ENCODE measurements around the gene NEMP1.

NEMP1 gene

GRCh38 chr12:57111031-57111734 is 32.6 kb upstream of the NEMP1 start, which contains the start of gene STAT6:
Gene STAT6 (minus strand): TSS chr12:57111362. CDS start chr12:57108278, 3,084 bp downstream.
- no peak for TF ChIP-seq GATA2 (IDR thresholded peaks at IDR 0.05; ENCODE audit: low read depth, low read length)
- TF ChIP-seq GATA3 (IDR thresholded peaks at IDR 0.05; ENCODE audit: low read depth, low read length) = no peak

- no peak for TF ChIP-seq GATA3 (IDR thresholded peaks at IDR 0.05; ENCODE audit: low read depth, low read length)
- no peak for TF ChIP-seq GATA2 (IDR thresholded peaks at IDR 0.05; ENCODE audit: low read depth, low read length)
These were observed 31.8 kb upstream of the NEMP1 start for GRCh38 chr12:57110104-57111030.

GRCh38 chr12:57109207-57110103 is 30.9 kb upstream of the NEMP1 start:
- TF ChIP-seq GATA3 (IDR thresholded peaks at IDR 0.05; ENCODE audit: low read depth, low read length) (no peak), GATA2 (IDR thresholded peaks at IDR 0.05; ENCODE audit: low read depth, low read length) (no peak)

- TF ChIP-seq GATA3 (IDR thresholded peaks at IDR 0.05; ENCODE audit: low read depth, low read length) (no peak), GATA2 (IDR thresholded peaks at IDR 0.05; ENCODE audit: low read depth, low read length) (no peak)
These were observed 29.0 kb upstream of the NEMP1 start for GRCh38 chr12:57107456-57108155.

GRCh38 chr12:57106021-57106708 is 27.6 kb upstream of the NEMP1 start:
- no peak for TF ChIP-seq GATA2 (IDR thresholded peaks at IDR 0.05; ENCODE audit: low read depth, low read length)
- no peak for TF ChIP-seq GATA3 (IDR thresholded peaks at IDR 0.05; ENCODE audit: low read depth, low read length)

GRCh38 chr12:57105011-57105753 is 26.6 kb upstream of the NEMP1 start:
- TF ChIP-seq GATA3 (IDR thresholded peaks at IDR 0.05; ENCODE audit: low read depth, low read length) (no peak), GATA2 (IDR thresholded peaks at IDR 0.05; ENCODE audit: low read depth, low read length) (no peak)

GRCh38 chr12:57104292-57104910 is 25.8 kb upstream of the NEMP1 start:
- TF ChIP-seq GATA2 (IDR thresholded peaks at IDR 0.05; ENCODE audit: low read depth, low read length) = no peak

- TF ChIP-seq GATA3 (IDR thresholded peaks at IDR 0.05; ENCODE audit: low read depth, low read length) (no peak), GATA2 (IDR thresholded peaks at IDR 0.05; ENCODE audit: low read depth, low read length) (no peak)
These were observed 25.3 kb upstream of the NEMP1 start for GRCh38 chr12:57103856-57104255.

- TF ChIP-seq GATA2 (IDR thresholded peaks at IDR 0.05; ENCODE audit: low read depth, low read length) (no peak), GATA3 (IDR thresholded peaks at IDR 0.05; ENCODE audit: low read depth, low read length) (no peak)
These were observed 23.5 kb upstream of the NEMP1 start for GRCh38 chr12:57101892-57102695.

GRCh38 chr12:57099766-57100165 is 21.2 kb upstream of the NEMP1 start:
- TF ChIP-seq GATA3 (IDR thresholded peaks at IDR 0.05; ENCODE audit: low read depth, low read length) (no peak), GATA2 (IDR thresholded peaks at IDR 0.05; ENCODE audit: low read depth, low read length) (no peak)
